ENCODE results near the gene SETBP1. TPM values are rescaled to one million over a fixed set of nuclear protein-coding genes. Genes with fewer than 3 reads are reported as not detected.

Gene SETBP1
- total RNA-seq, 1 experiment from 2014 or later: 0.23 TPM

DNA sequence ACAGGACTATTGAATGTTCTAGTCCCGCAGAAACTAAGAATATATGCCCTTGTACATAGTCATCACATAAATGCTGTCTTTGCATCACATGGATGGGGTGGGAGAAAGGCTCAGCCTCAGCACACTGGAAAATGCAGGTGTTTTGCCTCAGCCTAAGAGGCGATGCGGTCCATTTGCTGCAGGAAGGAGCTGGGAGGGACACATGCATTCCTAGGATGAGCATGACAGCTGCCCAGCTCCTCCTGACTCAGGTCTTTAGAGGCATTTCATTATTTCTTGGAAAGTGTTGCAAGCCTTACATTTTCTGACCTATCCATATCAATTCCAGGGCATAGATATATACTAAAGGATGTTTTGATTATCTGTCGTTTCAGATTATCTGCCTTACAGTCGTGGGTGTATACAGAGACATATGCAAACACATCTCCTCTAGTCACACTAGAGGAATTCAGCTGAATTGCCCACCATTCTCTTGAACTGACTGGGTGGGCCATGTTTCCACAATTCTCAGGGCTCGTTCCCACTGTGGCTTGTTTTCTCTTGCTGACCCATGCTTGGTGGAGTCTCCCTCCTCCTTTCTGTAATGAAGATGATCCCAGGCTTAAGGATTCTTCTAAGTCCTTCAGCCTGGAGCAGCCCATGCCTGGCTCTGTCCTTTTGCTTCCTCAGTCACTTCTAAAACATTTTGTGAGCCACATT lies 156.9 kb downstream of the SETBP1 start:
- ATAC-seq (no peak), DNase-seq (ENCODE audit: low read depth, low spot score) (no peak)
- no peaks in the 10 kb centered on the region for H3K4me1 ChIP-seq (ENCODE audit: control insufficient read depth, insufficient read depth, low read length)
- in situ Hi-C loops (cut with HindIII; ENCODE audit: low pct_unique_long_range_greater_than_20kb, low sequenced_read_pairs): no loop called here
- H3K9me3 ChIP-seq (ENCODE audit: control insufficient read depth, insufficient read depth, low read depth, low read length): no peaks in the 10 kb centered on the region
- BruUV-seq (replicated peaks): no TSS peak
- no peak overlapping the region for H3K27ac ChIP-seq (ENCODE audit: low read length)
- ChIA-PET POLR2A (no interaction called here), CTCF (no interaction called here)
- no peaks in the 10 kb centered on the region for H3K36me3 ChIP-seq (ENCODE audit: control insufficient read depth, insufficient read depth, low read length)
- H3K27me3 ChIP-seq (ENCODE audit: control insufficient read depth, insufficient read depth, low read length): no peaks in the 10 kb centered on the region
- intact Hi-C loops (cut with micrococcal nuclease; ENCODE audit: unreplicated experiment): no loop called here
- TF ChIP-seq, protein P1, sequence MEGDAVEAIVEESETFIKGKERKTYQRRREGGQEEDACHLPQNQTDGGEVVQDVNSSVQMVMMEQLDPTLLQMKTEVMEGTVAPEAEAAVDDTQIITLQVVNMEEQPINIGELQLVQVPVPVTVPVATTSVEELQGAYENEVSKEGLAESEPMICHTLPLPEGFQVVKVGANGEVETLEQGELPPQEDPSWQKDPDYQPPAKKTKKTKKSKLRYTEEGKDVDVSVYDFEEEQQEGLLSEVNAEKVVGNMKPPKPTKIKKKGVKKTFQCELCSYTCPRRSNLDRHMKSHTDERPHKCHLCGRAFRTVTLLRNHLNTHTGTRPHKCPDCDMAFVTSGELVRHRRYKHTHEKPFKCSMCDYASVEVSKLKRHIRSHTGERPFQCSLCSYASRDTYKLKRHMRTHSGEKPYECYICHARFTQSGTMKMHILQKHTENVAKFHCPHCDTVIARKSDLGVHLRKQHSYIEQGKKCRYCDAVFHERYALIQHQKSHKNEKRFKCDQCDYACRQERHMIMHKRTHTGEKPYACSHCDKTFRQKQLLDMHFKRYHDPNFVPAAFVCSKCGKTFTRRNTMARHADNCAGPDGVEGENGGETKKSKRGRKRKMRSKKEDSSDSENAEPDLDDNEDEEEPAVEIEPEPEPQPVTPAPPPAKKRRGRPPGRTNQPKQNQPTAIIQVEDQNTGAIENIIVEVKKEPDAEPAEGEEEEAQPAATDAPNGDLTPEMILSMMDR (IDR thresholded peaks at IDR 0.05): no peak
- no peak for TF ChIP-seq TCF7L2 (IDR thresholded peaks at IDR 0.05; ENCODE audit: low read depth, low read length)
- no peak overlapping the region for H3K4me3 ChIP-seq (ENCODE audit: low read depth in 2 of 2, low read length in 2 of 2)

DNA sequence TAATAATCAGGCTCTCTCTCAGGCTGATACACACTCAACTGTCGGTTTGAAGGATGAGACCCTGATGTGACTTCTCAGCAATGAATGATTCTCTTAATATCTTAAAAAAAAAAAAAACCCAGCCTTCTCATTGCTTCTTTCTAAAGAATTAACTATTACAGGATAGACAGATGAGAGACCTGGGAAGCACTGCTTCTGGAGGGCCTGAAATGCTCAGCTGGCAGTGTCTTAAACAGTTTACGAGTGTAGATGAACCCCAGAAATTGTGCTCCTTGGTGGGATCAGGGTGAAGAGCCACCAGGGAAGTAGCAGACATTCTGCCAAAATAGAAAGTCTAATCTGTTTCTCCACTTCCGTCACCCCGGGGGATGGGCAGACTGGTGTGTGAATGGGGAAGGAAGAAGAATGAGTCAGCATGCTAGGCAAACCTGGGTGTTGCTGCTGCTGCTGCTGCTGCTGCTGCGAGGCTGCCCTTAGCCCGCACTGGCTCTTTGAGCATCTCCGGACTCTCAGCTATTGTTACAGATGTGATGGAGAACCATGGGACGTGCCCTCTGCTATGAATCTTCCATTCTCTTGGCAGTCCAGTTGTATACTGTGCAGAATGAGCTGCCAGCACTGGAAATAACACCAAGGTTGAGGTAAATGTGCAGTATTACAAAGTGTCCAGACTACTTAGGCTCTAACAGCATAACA lies 158.4 kb downstream of the SETBP1 start:
- H3K27me3 ChIP-seq (ENCODE audit: control insufficient read depth, insufficient read depth, low read length): no peaks in the 10 kb centered on the region
- in situ Hi-C loops (cut with HindIII; ENCODE audit: low pct_unique_long_range_greater_than_20kb, low sequenced_read_pairs): no loop called here
- H3K36me3 ChIP-seq (ENCODE audit: control insufficient read depth, insufficient read depth, low read length): no peaks in the 10 kb centered on the region
- no peak overlapping the region for H3K4me3 ChIP-seq (ENCODE audit: low read depth in 2 of 2, low read length in 2 of 2)
- TF ChIP-seq, protein P2, sequence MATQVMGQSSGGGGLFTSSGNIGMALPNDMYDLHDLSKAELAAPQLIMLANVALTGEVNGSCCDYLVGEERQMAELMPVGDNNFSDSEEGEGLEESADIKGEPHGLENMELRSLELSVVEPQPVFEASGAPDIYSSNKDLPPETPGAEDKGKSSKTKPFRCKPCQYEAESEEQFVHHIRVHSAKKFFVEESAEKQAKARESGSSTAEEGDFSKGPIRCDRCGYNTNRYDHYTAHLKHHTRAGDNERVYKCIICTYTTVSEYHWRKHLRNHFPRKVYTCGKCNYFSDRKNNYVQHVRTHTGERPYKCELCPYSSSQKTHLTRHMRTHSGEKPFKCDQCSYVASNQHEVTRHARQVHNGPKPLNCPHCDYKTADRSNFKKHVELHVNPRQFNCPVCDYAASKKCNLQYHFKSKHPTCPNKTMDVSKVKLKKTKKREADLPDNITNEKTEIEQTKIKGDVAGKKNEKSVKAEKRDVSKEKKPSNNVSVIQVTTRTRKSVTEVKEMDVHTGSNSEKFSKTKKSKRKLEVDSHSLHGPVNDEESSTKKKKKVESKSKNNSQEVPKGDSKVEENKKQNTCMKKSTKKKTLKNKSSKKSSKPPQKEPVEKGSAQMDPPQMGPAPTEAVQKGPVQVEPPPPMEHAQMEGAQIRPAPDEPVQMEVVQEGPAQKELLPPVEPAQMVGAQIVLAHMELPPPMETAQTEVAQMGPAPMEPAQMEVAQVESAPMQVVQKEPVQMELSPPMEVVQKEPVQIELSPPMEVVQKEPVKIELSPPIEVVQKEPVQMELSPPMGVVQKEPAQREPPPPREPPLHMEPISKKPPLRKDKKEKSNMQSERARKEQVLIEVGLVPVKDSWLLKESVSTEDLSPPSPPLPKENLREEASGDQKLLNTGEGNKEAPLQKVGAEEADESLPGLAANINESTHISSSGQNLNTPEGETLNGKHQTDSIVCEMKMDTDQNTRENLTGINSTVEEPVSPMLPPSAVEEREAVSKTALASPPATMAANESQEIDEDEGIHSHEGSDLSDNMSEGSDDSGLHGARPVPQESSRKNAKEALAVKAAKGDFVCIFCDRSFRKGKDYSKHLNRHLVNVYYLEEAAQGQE (IDR thresholded peaks at IDR 0.05; ENCODE audit: insufficient read depth in 1 of 2, low read depth in 2 of 2, low read length in 1 of 2): no peak
- H3K9me3 ChIP-seq (ENCODE audit: control insufficient read depth, insufficient read depth, low read depth, low read length): no peaks in the 10 kb centered on the region
- ATAC-seq (no peak), DNase-seq (ENCODE audit: low read depth, low spot score) (no peak)
- no peak overlapping the region for H3K27ac ChIP-seq (ENCODE audit: low read length)
- POLR2A ChIA-PET: no interaction called here
- intact Hi-C loops (cut with micrococcal nuclease; ENCODE audit: unreplicated experiment): no loop called here
- BruUV-seq (replicated peaks): no TSS peak
- CTCF ChIA-PET: no interaction called here
- no peaks in the 10 kb centered on the region for H3K4me1 ChIP-seq (ENCODE audit: control insufficient read depth, insufficient read depth, low read length)

DNA sequence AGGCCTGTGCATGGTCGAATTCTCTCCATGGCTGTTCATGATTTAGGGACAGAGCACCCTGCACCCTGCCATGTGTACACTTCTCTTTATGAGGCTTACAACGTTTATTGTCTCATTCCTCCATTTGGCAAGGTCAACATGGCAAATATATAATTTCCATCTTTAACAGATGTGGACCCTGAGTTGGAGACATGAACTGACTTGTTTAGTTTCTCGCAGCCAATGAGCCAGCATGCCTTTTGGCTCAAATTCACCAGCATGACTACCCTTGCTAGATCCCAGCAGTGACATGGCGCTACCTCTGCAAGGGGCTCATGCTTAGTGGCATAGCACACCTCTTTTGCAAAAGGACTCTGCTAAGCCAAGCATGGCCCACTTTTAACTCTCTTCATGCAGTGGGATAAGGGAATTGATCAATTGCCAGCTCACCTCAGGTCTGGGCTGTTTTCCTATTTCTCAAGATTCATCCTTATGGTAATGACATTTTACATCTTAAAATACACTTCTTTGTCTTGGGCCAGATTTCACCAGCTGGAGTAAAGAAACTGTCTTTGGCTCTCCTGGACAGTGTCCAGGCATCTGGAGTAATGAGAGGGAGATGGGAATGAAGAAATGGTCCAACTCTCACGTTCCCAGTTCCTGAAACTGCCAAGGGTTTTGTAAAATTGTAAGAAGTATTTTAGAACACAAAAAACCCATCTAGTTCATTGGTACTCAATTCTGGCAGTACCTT lies 159.5 kb downstream of the SETBP1 start:
- CTCF ChIA-PET: no interaction called here
- ATAC-seq (no peak), DNase-seq (ENCODE audit: low read depth, low spot score) (no peak)
- BruUV-seq (replicated peaks): no TSS peak
- Histone ChIP-seq H3K36me3 (ENCODE audit: control insufficient read depth, insufficient read depth, low read length) (no peaks in the 10 kb centered on the region), H3K27me3 (ENCODE audit: control insufficient read depth, insufficient read depth, low read length) (no peaks in the 10 kb centered on the region), H3K9me3 (ENCODE audit: control insufficient read depth, insufficient read depth, low read depth, low read length) (no peaks in the 10 kb centered on the region), H3K4me1 (ENCODE audit: control insufficient read depth, insufficient read depth, low read length) (no peaks in the 10 kb centered on the region), H3K27ac (ENCODE audit: low read length) (no peak overlapping the region), H3K4me3 (ENCODE audit: low read depth in 2 of 2, low read length in 2 of 2) (no peak overlapping the region)
- POLR2A ChIA-PET: no interaction called here
- intact Hi-C loops (cut with micrococcal nuclease; ENCODE audit: unreplicated experiment): no loop called here
- in situ Hi-C loops (cut with HindIII; ENCODE audit: low pct_unique_long_range_greater_than_20kb, low sequenced_read_pairs): no loop called here
- TF ChIP-seq TCF7L2 (IDR thresholded peaks at IDR 0.05; ENCODE audit: low read depth, low read length) (no peak), SIN3A (IDR thresholded peaks at IDR 0.05; ENCODE audit: borderline replicate concordance, insufficient read depth, low read depth, low read length) (no peak), POLR2AphosphoS5 (IDR thresholded peaks at IDR 0.05; ENCODE audit: low read depth, low read length) (no peak)
- TF ChIP-seq, protein P2 (IDR thresholded peaks at IDR 0.05; ENCODE audit: insufficient read depth in 1 of 2, low read depth in 2 of 2, low read length in 1 of 2): no peak
- TF ChIP-seq, protein P1 (IDR thresholded peaks at IDR 0.05): no peak
